ENCODE results near the gene MYOCD. TPM values are rescaled to one million over a fixed set of nuclear protein-coding genes. Genes with fewer than 3 reads are reported as not detected.
A peak's percentile ranks its signal among the peaks of the same experiment; 100 is the strongest.

The MYOCD gene
- total and polyA plus RNA-seq, 2 of the 13 experiments (the other 11 are each of a cell fraction or from before 2014, with no cell fraction given): not detected

GRCh38 chr17:12806630-12807029 is 140.9 kb downstream of the MYOCD start (continued):
- TF ChIP-seq ZNF580 (CRISPR knock-in tag; IDR thresholded peaks at IDR 0.05; ENCODE audit: borderline replicate concordance, low read depth) (no peak), THAP11 (CRISPR knock-in tag; IDR thresholded peaks at IDR 0.05) (no peak), HNRNPUL1 (IDR thresholded peaks at IDR 0.05; ENCODE audit: low read depth, low read length) (no peak), RORA (CRISPR knock-in tag; IDR thresholded peaks at IDR 0.05) (no peak), KLF11 (CRISPR knock-in tag; IDR thresholded peaks at IDR 0.05) (no peak), PHB2 (IDR thresholded peaks at IDR 0.05; ENCODE audit: partially characterized antibody) (no peak), ZNF761 (CRISPR knock-in tag; conservative IDR thresholded peaks at IDR 0.05) (no peak)

GRCh38 chr17:12808723-12809122 is 143.0 kb downstream of the MYOCD start:
- CTCF ChIA-PET (ENCODE audit: low intra/inter-chr PET ratio, low total read pairs): no interaction called here
- H3K4me2 ChIP-seq (ENCODE audit: low read depth, low read length): no peak overlapping the region
- no peak overlapping the region for H3K4me3 ChIP-seq (replicated peaks in 1 of 3; ENCODE audit: insufficient read depth in 1 of 3, low read depth in 2 of 3, low read length in 3 of 3)
- intact Hi-C loops (cut with micrococcal nuclease; ENCODE audit: unreplicated experiment): no loop called here
- H4K20me1 ChIP-seq (ENCODE audit: insufficient read depth, low read length): no peaks in the 10 kb centered on the region
- no peaks in the 10 kb centered on the region for H3K4me1 ChIP-seq (ENCODE audit: insufficient read depth, low read length)
- WGBS (ENCODE audit: low lambda C conversion rate): 11% methylated on average over 3 of the region's 3 CpGs
- H2AFZ ChIP-seq (ENCODE audit: low read length): no peak overlapping the region
- H3K36me3 ChIP-seq (replicated peaks in 1 of 2; ENCODE audit: control insufficient read depth in 1 of 2, insufficient read depth in 2 of 2, low read length in 2 of 2): no peaks in the 10 kb centered on the region
- no peaks in the 10 kb centered on the region for H3K79me2 ChIP-seq (ENCODE audit: insufficient read depth, low read length)
- H3K9ac ChIP-seq (ENCODE audit: insufficient read depth, low read depth, low read length): no peak overlapping the region
- no peak for FAIRE-seq
- H3K27ac ChIP-seq (ENCODE audit: extremely low read length, insufficient read depth, low read length): no peak overlapping the region
- no peaks in the 10 kb centered on the region for H3K27me3 ChIP-seq (ENCODE audit: control insufficient read depth in 1 of 2, insufficient read depth in 2 of 2, low read length in 2 of 2)
- no peak for ATAC-seq
- in situ Hi-C loops (cut with HindIII; ENCODE audit: extremely low pct_ligation_motif_present, low pct_unique_long_range_greater_than_20kb): no loop called here
- H3K9me3 ChIP-seq (ENCODE audit: low read length): peaks cover 34% of the 10 kb centered on the region
- POLR2A ChIA-PET: no interaction called here
- DNase-seq (ENCODE audit: low spot score): no peak
- BruUV-seq (replicated peaks): no TSS peak
- TF ChIP-seq PAWR (CRISPR knock-in tag; IDR thresholded peaks at IDR 0.05; ENCODE audit: borderline replicate concordance) (no peak), ZNF841 (CRISPR knock-in tag; IDR thresholded peaks at IDR 0.05; ENCODE audit: borderline replicate concordance) (peak; percentile 92), ZBTB26 (CRISPR knock-in tag; IDR thresholded peaks at IDR 0.05; ENCODE audit: borderline replicate concordance) (no peak), BCL3 (CRISPR knock-in tag; IDR thresholded peaks at IDR 0.05) (no peak)

Measured in HepG2 (cell line).